Stimulated activated CD8-positive, alpha-beta memory T cell treated with anti-CD3 and anti-CD28 coated beads, Interleukin-4, amount 100 ng/mL, for 1 hour (primary cell): Measurements from ENCODE around the gene ZNF425.
"Not testable (repeated sequence)": the region's sequence is repeated elsewhere in the genome, so short reads cannot be mapped to it uniquely, and the experiment has no call there.

Experiments used
- DNase-seq, 2 donors: peaks; one replicate each; pipeline ENCODE4 v3.0.0-alpha.2; 2020; ENCODE audit warnings: low read depth in 2 of 2, low spot score in 1 of 2

ZNF425 gene

DNA sequence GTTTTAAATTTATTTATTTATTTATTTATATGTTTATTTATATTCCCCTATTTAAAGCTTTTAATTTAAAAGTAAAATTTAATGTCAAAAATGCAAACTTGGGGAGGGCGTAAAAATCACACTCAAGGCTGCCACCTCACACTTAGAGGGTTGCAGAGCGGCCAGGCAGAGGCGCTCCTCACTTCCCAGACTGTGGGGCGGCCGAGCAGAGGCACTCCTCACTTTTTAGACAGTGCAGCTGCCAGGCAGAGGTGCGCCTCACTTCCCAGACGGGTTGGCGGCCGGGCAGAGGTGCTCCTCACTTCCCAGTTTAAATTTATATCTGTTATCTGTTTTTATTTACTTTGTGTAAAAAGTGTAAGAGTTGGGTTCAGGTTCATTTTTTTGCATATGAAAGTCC is 10.0 kb upstream of the ZNF425 start:
- DNase-seq: no peak

DNA sequence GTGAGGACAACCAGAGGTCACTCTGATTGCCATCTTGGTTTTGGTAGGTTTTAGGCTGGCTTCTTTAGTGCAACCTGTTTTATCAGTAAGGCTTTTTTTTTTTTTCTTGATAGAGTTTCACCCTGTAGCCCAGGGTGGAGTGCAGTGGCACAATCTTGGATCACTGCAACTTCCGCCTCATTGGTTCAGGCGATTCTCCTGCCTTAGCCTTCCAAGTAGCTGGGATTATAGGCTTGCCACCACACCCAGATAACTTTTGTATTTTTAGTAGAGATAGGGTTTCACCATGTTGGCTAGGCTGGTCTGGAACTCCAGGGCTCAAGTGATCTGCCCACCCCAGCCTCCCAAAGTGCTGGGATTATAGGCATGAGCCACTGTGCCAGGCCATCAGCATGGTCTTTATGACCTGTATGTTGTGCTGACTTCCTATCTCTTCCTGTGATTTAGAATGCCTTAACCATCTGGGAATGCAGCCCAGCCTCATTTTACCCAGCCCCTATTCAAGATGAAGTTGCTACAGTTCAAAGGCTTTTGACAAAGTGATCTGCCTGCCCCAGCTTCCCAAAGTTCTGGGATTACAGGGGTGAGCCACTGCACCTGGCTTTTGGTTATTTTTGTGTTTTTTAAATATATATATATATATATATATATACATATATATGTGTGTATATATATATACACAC is 7.0 kb upstream of the ZNF425 start:
- DNase-seq: no peak

DNA sequence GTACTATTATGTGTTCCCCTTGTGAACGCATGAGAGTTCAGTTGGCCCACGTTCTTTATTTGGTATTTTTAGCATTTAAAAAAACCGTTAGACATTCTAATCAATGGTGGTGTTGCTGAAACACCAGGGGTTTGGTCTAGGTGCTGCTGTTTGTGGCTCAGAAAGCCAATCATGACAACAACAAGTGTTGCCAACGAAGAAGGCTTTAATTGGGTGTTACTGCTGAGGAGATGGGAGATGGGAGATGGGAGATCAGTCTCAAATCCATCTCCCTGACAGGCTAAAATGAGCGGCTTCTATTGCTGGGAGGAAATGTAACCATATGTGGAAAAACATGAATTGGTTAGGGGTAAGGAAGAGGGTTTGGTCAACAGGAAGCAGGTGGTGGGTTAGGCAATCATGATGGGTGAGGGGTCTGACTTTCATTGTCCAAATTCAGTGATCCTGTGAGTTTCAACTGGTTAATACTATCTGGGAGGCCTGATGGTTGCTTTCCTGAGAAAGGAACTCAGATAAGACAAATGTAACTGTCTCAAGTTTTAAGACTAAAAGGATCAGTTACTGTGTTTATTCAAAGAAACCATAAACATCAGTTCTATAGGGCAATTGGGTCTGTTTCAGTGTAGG is 4.6 kb upstream of the ZNF425 start:
- DNase-seq: no peak

DNA sequence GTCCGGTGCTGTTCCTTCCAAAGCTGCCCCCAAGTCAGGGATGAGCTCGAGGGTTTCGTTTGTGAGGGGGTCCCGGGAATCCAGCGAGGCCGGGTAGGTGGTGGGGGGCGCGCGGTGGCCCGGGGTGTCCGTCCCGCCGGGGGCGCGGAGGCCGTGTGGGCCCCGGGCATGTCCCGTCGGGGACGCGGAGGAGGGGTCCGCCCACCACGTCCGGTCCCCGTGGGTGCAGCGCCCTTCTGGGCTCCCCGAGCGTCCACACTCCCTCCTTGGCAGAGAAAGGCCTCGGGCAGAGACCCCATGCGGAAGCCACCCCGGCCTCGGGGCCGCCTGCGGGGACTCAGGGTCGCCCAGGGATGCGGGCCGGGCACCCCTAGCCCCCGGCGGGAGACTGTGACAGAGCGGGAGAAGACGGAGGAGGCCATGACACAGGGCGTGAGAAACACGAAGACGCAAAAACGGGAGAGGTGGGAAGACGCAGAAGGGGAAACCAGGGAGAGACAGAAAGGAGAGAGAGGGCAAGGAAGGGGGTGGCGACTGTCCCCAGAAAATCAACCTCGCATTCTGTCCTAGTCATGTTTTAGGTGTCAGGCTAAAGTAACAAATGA is 640 bp upstream of the ZNF425 start:
- peak; percentile 15 to 26 for DNase-seq

DNA sequence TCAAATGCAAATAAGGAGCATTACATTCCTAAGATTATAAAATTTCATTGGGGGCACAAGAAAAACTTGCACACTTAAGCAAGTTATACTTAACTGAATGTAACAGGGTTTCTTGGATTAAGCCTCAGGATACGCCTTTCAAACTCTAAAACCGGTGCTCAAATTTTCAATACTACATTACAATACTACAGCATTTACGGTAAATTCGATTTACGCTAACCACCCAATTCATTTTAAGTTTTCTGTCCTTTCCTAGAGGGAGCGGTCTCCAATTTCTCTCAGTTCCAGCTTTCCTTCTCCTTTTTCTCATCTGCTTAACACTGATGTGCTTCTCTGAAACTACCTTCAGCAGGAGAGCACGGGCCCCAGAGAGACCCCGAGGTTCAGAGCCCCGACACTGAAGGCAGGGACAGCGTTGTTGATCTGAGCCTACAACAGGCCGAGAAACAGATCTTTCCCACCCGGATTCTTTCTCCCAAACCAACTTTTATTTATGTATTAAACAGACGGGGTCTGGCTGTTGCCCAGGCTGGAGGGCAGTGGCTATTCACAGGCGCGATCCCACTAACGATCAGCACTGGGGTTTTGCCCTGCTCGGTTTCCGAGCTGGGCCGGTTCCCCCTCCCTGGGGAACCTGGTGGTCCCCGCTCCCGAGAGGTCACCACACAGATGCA is 798 bp downstream of the ZNF425 start:
- DNase-seq: no peak

DNA sequence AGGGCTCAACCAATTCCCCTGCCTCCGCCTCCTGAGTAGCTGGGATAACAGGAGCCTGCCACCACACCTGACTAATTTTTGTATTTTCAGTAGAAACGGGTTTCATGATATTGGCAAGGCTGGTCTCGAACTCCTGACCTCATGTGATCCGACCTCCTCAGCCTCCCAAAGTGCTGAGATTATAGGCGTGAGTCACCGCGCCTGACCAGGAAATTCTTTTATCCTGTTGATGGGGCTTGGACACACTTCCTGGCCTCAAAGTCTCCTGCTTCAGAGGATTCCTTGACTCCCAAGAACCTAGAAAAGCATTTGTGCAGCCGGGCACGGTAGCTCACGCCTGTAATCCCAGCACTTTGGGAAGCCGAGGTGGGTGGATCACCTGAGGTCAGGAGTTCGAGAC is 16.2 kb downstream of the ZNF425 start:
- no peak for DNase-seq

DNA sequence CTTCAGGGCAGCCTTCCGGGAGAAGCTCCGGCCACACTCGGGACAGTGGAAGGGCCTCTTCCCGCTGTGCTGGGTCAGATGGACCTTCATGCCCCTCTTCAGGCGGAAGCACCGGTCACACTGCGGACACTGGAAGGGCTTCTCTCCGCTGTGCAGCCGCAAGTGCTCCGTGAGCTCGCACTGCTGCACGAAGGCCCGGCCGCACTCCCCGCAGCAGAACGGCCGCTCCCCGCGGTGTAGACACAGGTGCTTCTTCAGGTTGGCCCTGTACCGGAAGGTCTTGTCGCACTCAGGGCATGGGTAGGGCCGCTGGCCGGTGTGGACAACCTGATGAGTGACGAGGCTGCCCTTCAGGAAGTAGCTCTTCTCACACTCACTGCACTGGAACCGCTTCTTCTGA is 21.4 kb downstream of the ZNF425 start:
- no peak for DNase-seq

DNA sequence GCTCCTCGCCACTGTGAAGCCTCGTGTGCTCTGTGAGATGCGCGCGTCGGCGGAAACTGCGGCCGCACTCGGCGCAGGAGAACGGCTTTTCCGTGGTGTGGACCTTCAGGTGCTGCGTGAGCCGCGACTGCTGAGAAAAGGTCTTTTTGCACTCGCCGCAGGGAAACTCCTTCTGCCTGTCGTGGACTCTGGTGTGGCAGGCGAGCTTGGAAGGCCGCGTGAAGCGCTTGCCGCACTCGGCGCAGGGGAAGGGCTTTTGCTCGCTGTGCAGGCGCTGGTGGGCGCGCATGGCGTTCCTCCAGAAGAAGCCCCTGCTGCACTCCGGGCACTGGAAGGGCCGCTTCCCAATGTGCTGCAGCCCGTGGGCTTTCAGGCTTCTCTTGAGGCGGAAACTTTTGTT is 21.9 kb downstream of the ZNF425 start:
- no peak for DNase-seq

DNA sequence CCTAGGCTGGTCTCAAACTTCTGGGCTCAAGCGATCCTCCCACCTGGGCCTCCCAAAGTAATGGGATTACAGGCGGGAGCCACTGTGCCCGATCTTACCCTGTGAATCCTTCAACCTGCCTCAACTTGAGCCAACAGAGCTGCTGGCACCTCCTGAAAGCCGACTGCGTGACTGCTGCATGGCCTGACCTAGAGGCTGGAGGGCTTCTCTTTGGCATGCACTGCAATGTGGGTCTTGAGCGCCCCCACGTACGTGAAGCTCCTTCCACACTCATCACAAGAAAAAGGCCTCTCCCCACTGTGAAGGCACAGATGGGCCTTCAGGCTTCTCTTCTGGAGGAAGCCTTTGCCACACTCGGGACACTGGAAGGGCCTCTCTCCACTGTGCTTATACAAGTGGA is 22.7 kb downstream of the ZNF425 start:
- DNase-seq: no peak

DNA sequence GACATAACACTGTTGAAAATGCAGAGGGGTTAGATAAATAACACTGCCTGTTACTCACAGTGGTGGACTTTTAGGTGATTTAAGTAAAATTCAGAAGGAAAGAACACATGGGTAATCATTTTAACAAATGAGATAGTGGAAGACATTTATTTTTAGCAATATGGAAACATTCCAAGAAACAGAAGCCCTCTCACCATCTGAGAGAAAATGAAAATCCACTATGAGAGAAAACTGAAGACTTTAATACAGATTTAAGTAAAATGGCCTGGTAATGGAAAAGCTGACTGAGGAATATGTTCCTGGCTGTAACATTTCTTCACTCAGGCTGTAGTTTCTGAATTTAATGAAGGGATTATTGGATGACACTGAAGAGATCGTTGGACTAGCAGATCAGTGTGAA is 23.5 kb downstream of the ZNF425 start:
- DNase-seq: no peak

DNA sequence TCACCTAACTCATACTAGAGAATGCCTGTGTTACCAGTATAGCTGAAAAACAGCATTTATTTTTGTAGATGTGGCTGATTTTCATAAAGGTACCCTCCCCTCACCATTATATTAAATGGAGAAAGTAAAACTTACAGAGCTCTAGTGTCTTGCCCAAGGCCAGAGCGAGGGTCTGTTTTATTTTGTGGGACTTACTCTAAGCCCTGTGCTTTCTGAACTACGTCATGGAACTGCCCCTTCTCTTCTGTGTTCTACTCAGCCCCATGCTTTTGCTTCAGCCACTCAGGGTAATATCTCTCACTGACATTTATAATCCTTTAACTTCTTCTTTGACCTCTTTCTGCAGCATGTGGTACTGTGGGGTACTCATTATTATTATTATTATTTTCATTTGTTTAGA is 25.3 kb downstream of the ZNF425 start:
- no peak for DNase-seq

DNA sequence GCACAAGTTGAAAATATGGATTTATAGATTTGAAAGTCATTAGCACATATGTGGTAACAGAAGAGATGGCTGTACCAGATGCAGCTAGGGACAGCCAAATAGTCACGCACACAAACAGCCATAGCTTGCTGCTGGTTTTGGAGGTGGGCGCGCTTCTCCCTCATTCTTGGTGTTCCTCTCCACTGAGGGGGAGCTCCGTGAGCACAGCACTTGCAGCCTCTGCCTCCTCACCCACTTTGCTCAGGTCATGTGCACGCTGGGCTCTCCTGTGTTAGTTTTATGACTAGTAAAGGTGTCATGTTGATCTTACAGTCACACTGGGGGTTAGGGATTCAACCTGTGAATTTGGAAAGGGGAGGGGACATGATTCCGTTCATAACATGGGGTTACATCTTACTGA is 27.1 kb downstream of the ZNF425 start:
- DNase-seq: no peak

DNA sequence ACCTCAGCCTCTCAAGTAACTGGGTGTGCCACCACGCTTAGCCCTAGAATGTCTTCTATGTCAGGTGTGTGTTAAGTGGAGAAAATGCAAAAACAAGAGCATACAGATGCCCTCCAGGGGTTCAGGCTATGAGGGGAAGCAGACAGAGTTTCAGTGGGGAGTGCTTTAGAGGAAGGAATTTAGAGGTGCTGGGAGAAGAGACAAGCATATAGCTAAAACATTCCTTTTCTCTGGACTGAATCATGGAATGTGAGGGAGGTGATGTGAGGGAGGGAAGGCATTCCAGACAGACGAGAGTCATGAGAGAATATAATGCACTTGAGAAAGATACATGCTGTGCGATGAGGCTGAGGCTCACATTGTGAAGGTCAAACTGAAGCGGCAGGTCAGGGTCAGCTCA is 29.0 kb downstream of the ZNF425 start:
- no peak for DNase-seq

DNA sequence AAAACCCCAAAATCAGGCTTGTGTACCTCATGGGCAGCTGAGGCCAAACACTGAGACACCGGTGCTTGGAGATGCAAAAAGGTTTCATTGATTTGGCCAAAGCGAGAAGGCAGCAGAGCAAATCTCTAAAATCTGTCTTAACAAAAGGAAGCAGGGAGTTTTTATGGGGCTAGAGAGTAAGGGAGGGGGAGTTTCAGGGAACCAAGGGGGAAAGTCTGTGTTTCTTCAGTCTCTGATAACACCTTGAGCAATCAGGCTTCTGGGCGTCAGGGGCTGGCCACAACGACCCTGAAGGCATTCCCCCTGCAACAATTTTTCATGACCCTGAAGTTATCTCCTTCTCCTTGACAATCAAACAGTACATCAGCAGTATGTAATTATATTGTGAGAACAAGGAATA is 32.9 kb downstream of the ZNF425 start:
- DNase-seq: no peak

DNA sequence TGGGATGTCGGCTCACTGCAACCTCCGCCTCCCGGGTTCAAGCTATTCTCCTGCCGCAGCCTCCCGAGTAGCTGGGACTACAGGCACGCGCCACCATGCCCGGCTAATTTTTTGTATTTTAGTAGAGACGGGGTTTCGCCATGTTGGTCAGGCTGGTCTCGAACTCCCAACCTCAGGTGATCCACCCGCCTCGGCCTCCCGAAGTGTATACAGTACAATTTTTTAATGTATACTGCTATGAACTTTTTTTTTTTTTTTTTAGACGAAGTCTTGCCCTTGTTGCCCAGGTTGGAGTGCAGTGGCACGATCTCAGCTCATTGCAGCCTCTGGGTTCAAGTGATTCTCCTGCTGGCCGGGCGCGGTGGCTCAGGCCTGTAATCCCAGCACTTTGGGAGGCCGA is 33.9 kb downstream of the ZNF425 start:
- DNase-seq: not testable (repeated sequence)

DNA sequence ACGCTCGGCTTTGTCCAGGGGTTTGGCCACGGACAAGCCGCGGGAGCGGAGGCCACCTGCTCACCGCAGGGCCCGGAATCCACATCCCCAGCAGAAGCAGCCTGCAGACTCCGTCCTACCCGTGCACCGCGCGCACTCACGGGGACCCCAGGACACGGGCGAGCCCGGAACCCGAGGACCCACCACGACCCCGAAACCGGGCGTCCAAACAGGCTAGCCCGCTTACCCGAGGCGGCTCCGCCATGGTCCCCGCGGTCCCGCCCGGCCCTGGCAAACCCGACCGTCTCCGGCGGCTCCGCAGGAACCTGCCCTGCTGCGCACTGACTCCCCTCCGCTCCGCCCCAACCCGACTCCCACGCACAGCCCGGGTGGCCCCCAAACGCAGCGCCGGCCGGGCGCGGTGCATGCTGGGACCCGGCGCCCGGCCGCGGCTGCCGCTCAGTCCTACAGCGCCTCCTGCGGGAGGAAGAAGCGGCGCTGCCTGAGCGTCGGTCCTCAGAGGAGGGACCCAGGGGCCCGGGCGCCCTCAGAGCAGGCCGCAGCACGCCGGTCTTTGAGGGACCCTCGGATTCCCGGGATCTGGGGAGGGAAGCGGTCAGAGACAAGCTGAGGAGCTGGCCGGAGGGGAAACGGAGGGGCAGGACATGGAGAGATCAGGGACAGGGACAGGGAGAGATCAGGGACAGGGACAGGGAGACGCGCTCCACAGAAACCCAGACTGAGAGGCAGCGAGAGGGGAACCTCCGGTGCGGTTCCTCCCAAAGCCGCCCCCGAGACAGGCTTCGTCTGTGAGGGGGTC is 35.5 kb downstream of the ZNF425 start, which contains the start of gene ZNF786:
TSS of gene ZNF786 (minus strand) at position 322 of the 799 bp plus-strand sequence. CDS start at position 244, 78 bp downstream.
- DNase-seq: peak; percentile 74 to 87

DNA sequence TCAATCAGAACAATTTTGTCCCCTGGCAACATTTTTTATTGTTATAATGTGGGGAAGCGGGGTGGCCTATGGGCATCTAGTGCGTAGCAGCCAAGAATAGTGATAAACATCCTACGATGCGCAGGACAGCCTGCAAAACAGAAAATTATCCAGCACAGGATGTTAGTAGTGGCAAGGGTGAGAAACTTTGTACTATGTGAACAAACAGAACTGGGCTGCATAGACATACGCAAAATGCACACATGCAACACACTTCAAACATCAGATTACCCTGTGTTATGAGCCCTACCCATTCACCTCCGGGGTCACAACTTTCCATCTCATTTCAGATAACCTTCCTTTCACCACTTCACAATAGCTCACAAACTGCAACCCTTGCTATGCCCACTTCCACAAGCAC is 38.7 kb downstream of the ZNF425 start:
- DNase-seq: no peak

DNA sequence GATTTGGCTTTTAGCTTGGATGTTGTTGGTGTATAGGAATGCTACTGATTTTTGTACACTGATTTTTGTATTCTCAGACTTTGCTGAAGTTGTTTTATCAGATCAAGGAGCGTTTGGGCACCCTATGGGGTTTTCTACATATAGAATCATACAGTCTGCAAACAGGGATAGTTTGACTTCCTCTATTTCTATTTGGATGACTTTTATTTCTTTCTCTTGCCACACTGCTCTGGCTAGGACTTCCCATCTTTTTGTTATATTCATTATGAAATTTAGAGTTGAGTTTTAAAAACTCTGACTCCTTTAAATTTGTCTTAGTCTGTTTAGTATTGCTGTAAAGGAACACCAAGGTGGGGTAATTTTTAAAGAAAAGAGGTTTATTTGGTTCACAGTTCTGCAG is 40.3 kb downstream of the ZNF425 start:
- DNase-seq: no peak

DNA sequence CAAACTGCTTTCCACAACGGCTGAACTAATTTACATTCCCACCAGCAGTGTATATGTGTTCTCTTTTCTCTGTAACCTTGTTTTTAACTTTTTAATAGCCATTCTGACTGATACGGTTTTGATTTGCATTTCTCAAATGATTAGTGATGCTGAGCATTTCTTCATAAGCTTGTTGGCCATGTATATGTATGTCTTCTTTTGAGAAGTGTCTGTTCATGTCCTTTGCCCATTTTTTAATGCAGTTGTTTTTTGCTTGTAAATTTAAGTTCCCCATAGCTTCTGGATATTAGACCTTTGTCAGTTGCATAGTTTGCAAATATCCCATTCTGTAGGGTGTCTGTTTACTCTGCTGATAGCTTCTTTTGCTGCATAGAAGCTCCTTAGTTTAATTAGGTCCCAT is 41.7 kb downstream of the ZNF425 start:
- DNase-seq: no peak

DNA sequence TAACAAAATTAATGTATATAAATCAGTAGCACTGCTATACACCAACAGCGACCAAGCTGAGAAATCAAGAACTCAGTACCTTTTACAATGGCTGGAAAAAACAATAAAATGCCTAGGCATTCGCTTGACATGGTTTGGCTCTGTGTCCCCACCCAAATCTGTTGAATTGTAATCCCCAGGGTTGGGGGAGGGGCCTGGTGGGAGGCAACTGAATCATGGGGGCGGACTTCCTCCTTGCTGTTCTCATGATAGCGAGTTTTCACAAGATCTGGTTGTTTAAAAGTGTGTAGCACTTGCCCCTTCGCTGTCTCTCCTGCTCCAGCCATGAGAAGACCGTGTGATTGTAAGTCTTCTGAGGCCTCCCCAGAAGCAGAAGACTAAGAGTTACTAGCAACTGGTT is 44.2 kb downstream of the ZNF425 start:
- no peak for DNase-seq

DNA sequence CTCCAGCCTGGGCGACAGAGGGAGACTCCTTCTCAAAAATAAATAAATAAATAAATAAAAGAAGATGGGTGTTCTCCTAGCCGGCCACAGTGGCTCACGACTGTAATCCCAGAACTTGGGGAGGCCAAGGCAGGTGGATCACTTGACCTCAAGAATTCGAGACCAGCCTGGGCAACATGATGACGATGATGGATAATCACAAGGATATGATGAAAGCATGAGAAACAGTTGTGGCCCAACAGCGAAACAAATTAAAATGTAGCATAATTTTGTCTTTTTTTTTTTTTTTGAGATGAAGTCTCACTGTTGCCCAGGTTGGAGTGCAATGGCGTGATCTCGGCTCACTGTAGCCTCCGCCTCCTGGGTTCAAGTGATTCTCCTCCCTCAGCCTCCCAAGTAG is 48.5 kb downstream of the ZNF425 start:
- no peak for DNase-seq
